A673 (cell line): ENCODE data around the gene RS1.

ENCODE experiments used
- CTCF ChIP-seq: fragments of 300-800, 200-600 bp; sonication (generic); conservative IDR thresholded peaks from 2 replicates; pipeline ENCODE4 v1.5.1; 2017; ENCODE audit warnings: low read depth, mild to moderate bottlenecking, antibody characterized with exemption, low read length, moderate library complexity, mixed read lengths
- EZH2 ChIP-seq: fragments of 200-600 bp; sonication (generic); IDR thresholded peaks from 2 replicates; pipeline ENCODE4 v1.6.1; 2017; ENCODE audit warnings: borderline replicate concordance, low read depth, mild to moderate bottlenecking, mixed read lengths, antibody characterized with exemption, low read length; ENCODE audit not compliant: poor library complexity, severe bottlenecking

DNA sequence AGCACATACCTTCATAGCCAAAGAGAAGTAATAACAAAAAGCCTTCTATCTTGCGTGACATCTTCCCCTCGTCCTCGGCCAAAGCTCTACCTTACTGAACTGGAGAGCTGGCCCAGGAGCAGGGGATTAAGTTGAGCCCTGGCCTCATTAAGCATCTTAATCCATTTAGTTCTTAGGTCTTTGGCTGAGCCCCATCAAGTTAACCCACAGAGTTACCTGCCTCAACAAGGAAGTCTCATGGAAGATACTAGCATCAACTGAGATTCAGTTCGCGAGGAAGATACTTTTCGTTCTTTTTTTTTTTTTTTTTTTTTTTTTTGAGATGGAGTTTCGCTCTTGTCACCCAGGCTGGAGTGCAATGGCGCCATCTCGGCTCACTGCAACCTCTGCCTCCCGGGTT, at the start of gene RS1:
- no peak for TF ChIP-seq CTCF
- TF ChIP-seq EZH2 = no peak
